Measurements from ENCODE around the gene TNRC18. TPM values are rescaled to one million over a fixed set of nuclear protein-coding genes. Genes with fewer than 3 reads are reported as not detected.
"Not testable (repeated sequence)": the region's sequence is repeated elsewhere in the genome, so short reads cannot be mapped to it uniquely, and the experiment has no call there.

Gene TNRC18
- total RNA-seq, 4 donors from 2014 or later: 87.6 to 218 (median 124) TPM

DNA sequence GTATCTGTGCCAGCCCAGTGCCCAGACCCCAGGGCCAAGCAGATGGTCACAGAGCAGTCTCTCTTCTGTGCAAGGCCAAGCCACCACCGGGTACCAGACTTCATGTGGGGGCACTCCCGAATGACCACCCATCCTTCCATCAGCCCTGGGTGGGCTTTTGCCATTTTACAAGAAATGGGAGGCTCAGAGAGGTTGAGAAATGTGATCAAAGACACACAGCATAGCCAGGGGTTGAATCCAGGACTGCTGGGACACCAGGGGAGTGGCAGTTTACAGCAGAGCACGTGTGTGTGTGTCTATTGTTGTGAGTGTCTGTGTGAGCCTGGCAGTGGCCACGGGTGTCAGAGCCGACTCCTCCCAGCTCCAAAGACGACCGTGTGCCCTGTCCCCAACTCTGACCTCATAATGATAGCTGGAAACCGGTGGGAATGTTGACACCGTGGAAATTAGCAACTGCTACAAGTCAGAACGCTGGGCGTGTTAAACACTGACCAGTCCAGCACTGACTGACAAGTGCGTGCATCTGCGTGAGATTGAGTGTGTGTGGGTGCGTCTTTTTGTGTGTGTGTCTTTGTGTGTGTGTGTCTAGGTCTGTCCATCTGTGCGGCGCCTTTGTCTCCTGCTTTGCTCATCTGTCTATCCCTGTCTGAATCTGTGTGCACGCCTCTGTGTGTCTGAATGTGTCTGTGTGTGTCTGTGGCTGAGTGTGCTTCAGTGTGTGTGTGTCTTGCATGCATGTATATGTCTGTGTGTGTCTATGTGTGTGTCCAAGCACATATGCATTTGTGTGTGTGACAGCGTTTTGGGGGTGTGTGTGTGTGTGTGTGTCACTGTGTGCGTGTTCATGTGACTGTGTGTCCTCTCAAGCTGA, 158.1 kb downstream of the TNRC18 start:
- Histone ChIP-seq H3K4me1 (no peaks in the 10 kb centered on the region), H3K9me3 (no peaks in the 10 kb centered on the region), H3K4me3 (no peak overlapping the region), H3K36me3 (no peaks in the 10 kb centered on the region), H3K27me3 (no peaks in the 10 kb centered on the region), H3K27ac (no peak overlapping the region)
- WGBS, 2 donors (ENCODE audit: low coverage in 1 of 2): 64 to 74% methylated on average over 3 to 12 of the region's 19 CpGs
- peak; percentile 16 for ATAC-seq
- TF ChIP-seq, protein P1, sequence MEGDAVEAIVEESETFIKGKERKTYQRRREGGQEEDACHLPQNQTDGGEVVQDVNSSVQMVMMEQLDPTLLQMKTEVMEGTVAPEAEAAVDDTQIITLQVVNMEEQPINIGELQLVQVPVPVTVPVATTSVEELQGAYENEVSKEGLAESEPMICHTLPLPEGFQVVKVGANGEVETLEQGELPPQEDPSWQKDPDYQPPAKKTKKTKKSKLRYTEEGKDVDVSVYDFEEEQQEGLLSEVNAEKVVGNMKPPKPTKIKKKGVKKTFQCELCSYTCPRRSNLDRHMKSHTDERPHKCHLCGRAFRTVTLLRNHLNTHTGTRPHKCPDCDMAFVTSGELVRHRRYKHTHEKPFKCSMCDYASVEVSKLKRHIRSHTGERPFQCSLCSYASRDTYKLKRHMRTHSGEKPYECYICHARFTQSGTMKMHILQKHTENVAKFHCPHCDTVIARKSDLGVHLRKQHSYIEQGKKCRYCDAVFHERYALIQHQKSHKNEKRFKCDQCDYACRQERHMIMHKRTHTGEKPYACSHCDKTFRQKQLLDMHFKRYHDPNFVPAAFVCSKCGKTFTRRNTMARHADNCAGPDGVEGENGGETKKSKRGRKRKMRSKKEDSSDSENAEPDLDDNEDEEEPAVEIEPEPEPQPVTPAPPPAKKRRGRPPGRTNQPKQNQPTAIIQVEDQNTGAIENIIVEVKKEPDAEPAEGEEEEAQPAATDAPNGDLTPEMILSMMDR (IDR thresholded peaks at IDR 0.05): no peak
- no peak for TF ChIP-seq POLR2A (IDR thresholded peaks at IDR 0.05)
- TF ChIP-seq EP300 (IDR thresholded peaks at IDR 0.05): no peak
- TF ChIP-seq POLR2AphosphoS5 (IDR thresholded peaks at IDR 0.05): no peak

GRCh38 chr7:5263066-5263465, 160.6 kb downstream of the TNRC18 start:
- H3K4me3 ChIP-seq, H3K27ac ChIP-seq, H3K27me3 ChIP-seq, H3K4me1 ChIP-seq, ATAC-seq, H3K36me3 ChIP-seq, H3K9me3 ChIP-seq: not testable (repeated sequence)
- WGBS, 2 donors (ENCODE audit: low coverage in 1 of 2): no CpG with 5 or more reads among the region's 10 CpGs

- ATAC-seq, H3K27ac ChIP-seq: not testable (repeated sequence)
- WGBS, 2 donors (ENCODE audit: low coverage in 1 of 2): 91% methylated on average over 12 of the region's 15 CpGs; no CpG with 5 or more reads in 1 of the 2 donors
Measured at GRCh38 chr7:5260530-5261068, 163.0 kb downstream of the TNRC18 start.

More at GRCh38 chr7:5260530-5261068, 163.0 kb downstream of the TNRC18 start:
- H3K36me3 ChIP-seq, H3K9me3 ChIP-seq, H3K27me3 ChIP-seq, H3K4me1 ChIP-seq, H3K4me3 ChIP-seq: not testable (repeated sequence)

Other genes starting within 250 kb of the TNRC18 start
- gene WIPI2, start 233.6 kb downstream of the TNRC18 start, total RNA-seq: 10 to 100 TPM; 51.2 to 59.2 (median 54.9) TPM
- gene SLC29A4, start 140.9 kb downstream of the TNRC18 start, total RNA-seq: 1 to 10 TPM; 1.1 to 4.7 (median 2.4) TPM
- 10 to 100 TPM in 1 of 4 donors, 1 to 10 TPM in 3; 5.8 to 11.8 (median 8.2) TPM for gene FBXL18, start 90.0 kb upstream of the TNRC18 start, total RNA-seq
- gene ACTB, start 106.8 kb upstream of the TNRC18 start, total RNA-seq: over 10,000 TPM in 1 of 4 donors, 1,000 to 10,000 TPM in 3; 4,936 to 13,281 (median 6,781) TPM
- gene FSCN1, start 169.0 kb upstream of the TNRC18 start, total RNA-seq: 10 to 100 TPM in 3 of 4 donors, 1 to 10 TPM in 1; 6.5 to 32.0 (median 26.3) TPM